Neural cell (in vitro differentiated cells): ENCODE measurements around the gene MAPK1. TPM values are rescaled to one million over a fixed set of nuclear protein-coding genes. Genes with fewer than 3 reads are reported as not detected.

Experiments
- H2AFZ ChIP-seq: fragments of 200-600, 300-800 bp; sonication (generic), shearing (Covaris generic); 2 replicates; pipeline ENCODE4 v1.6.0; 2014; ENCODE audit warnings: low read depth, mild to moderate bottlenecking, antibody characterized with exemption, low read length, moderate library complexity
- H3F3A ChIP-seq: fragments of 200-600 bp; shearing (Covaris generic); 2 replicates; pipeline ENCODE4 v1.6.1; 2016; ENCODE audit warnings: mild to moderate bottlenecking, moderate library complexity, mixed read lengths, antibody characterized with exemption, low read length; ENCODE audit not compliant: insufficient read depth, poor library complexity, severe bottlenecking
- H3K27ac ChIP-seq: fragments of 200-600, 300-800 bp; sonication (generic), shearing (Covaris generic); 2 replicates; pipeline ENCODE4 v1.5.1; 2014; ENCODE audit warnings: mild to moderate bottlenecking, low read length, moderate library complexity
- H3K27me3 ChIP-seq: fragments of 300-800, 200-600 bp; sonication (generic), shearing (Covaris generic); 2 replicates; pipeline ENCODE4 v1.6.0; 2014; ENCODE audit warnings: mild to moderate bottlenecking, low read depth, low read length, moderate library complexity; ENCODE audit not compliant: insufficient read depth
- H3K36me3 ChIP-seq: fragments of 300-800, 200-600 bp; sonication (generic), shearing (Covaris generic); 2 replicates; pipeline ENCODE4 v1.5.1; 2014; ENCODE audit warnings: mild to moderate bottlenecking, antibody characterized with exemption, low read length, moderate library complexity; ENCODE audit not compliant: insufficient read depth
- H3K4me2 ChIP-seq: fragments of 300-800, 200-600 bp; sonication (generic), shearing (Covaris generic); 2 replicates; pipeline ENCODE4 v1.6.0; 2014; ENCODE audit warnings: mild to moderate bottlenecking, low read length
- H3K4me3 ChIP-seq: fragments of 300-800, 200-600 bp; sonication (generic), shearing (Covaris generic); 2 replicates; pipeline ENCODE4 v1.5.1; 2014; ENCODE audit warnings: mild to moderate bottlenecking, low read length, moderate library complexity
- H3K79me2 ChIP-seq: fragments of 200-600 bp; shearing (Covaris generic); replicated peaks from 2 replicates; pipeline ENCODE4 v1.6.0; 2014; ENCODE audit warnings: mild to moderate bottlenecking, low read length, moderate library complexity; ENCODE audit not compliant: insufficient read depth
- H3K9ac ChIP-seq: fragments of 300-800, 200-600 bp; sonication (generic), shearing (Covaris generic); 2 replicates; pipeline ENCODE4 v1.6.1; 2016; ENCODE audit warnings: mild to moderate bottlenecking, low read length, mixed read lengths
- H3K9me2 ChIP-seq: fragments of 200-600 bp; shearing (Covaris generic); 2 replicates; pipeline ENCODE4 v1.6.1; 2016; ENCODE audit warnings: mild to moderate bottlenecking, low read length, mixed read lengths; ENCODE audit not compliant: insufficient read depth
- H3K9me3 ChIP-seq: fragments of 200-600, 300-800 bp; sonication (generic), shearing (Covaris generic); 2 replicates; pipeline ENCODE4 v1.6.1; 2016; ENCODE audit warnings: mild to moderate bottlenecking, mixed run types, low read length, moderate library complexity, mixed read lengths
- H4K20me1 ChIP-seq: fragments of 200-600 bp; shearing (Covaris generic); 2 replicates; pipeline ENCODE4 v1.6.1; 2016; ENCODE audit warnings: mild to moderate bottlenecking, mixed run types; ENCODE audit not compliant: insufficient read depth
- CTCF ChIP-seq: fragments of 450-650 bp; IDR thresholded peaks from 2 replicates; pipeline ENCODE4 v1.5.1; 2014; ENCODE audit warnings: antibody characterized with exemption, mild to moderate bottlenecking, moderate library complexity; ENCODE audit not compliant: poor library complexity, severe bottlenecking
- EP300 ChIP-seq: fragments of 450-650 bp; conservative IDR thresholded peaks from 2 replicates; pipeline ENCODE4 v1.6.1; 2014; ENCODE audit warnings: antibody characterized with exemption, mild to moderate bottlenecking, moderate library complexity; ENCODE audit not compliant: poor library complexity, severe bottlenecking
- EZH2 ChIP-seq: fragments of 200-600, 300-800 bp; shearing (Covaris generic), sonication (generic); IDR thresholded peaks from 2 replicates; pipeline ENCODE4 v1.6.1; 2014; ENCODE audit warnings: antibody characterized with exemption, low read length, borderline replicate concordance, mild to moderate bottlenecking; ENCODE audit not compliant: insufficient read depth, poor library complexity, severe bottlenecking
- MXI1 ChIP-seq: fragments of 450-650 bp; conservative IDR thresholded peaks from 2 replicates; pipeline ENCODE4 v1.6.1; 2014; ENCODE audit warnings: antibody characterized with exemption, mild to moderate bottlenecking; ENCODE audit not compliant: poor library complexity, severe bottlenecking
- POLR2AphosphoS5 ChIP-seq: IDR thresholded peaks from 2 replicates; pipeline ENCODE4 v1.6.1; 2012
- RAD21 ChIP-seq: fragments of 450-650 bp; conservative IDR thresholded peaks from 2 replicates; pipeline ENCODE4 v1.6.1; 2014; ENCODE audit warnings: antibody characterized with exemption, mild to moderate bottlenecking, moderate library complexity
- REST ChIP-seq: IDR thresholded peaks from 2 replicates; pipeline ENCODE4 v1.6.1; 2012; ENCODE audit warnings: borderline replicate concordance
- SMC3 ChIP-seq: fragments of 450-650 bp; conservative IDR thresholded peaks from 2 replicates; pipeline ENCODE4 v1.6.1; 2014; ENCODE audit warnings: antibody characterized with exemption, mild to moderate bottlenecking, moderate library complexity; ENCODE audit not compliant: poor library complexity
- TAF1 ChIP-seq: IDR thresholded peaks from 2 replicates; pipeline ENCODE4 v1.6.1; 2012; ENCODE audit warnings: low read depth
- polyA plus RNA-seq: library from polyadenylated mRNA; depleted of rRNA; stranded (reverse); fragments of >200 nt; gene quantifications from 2 replicates; pipeline ENCODE4 v1.2.3, GENCODE V29; 2014

MAPK1 gene
- polyA plus RNA-seq, 1 donor from 2014 or later = 43.3 TPM

DNA sequence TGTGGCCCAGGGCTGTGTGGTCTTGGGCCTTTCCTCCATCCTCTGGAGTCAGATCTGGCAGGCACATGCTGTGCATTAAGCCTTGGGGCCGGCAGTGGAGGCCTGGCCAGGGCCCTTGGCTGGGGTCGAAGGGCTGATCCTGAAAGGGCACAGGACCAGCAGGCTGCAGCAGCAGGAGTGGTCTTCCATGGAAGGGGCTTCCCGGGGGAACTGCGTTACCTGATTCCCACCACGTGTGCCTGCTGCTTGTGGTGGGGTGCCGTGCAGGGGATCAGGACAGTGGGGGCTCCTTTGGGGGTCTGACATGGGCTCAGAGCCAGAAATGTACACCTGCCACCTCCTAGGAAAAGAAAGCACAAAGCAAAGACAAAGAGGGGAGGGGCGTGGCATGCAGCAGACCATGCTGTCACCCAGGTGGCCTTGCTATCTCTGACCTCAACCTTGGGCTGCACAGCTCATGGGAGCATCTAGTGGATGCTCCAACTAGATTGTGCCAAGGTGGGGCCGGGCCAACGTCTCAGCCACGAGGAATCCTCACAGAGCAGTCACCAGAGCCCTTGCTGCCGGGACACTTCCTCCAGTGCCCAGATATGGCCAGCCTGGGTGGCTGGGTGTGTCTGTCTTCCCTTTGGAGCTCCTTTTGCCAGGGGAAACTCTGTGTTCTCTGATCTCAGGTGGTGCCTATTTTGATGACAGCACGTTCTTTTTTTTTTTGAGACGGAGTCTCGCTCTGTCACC, 113.9 kb downstream of the MAPK1 start:
- Histone ChIP-seq H3K4me3 (no peak overlapping the region), H3K4me2 (no peak overlapping the region), H3K9ac (no peak overlapping the region), H3K27me3 (no peaks in the 10 kb centered on the region), H3K9me3 (no peaks in the 10 kb centered on the region), H2AFZ (no peak overlapping the region), H3F3A (no peaks in the 10 kb centered on the region), H3K9me2 (no peaks in the 10 kb centered on the region), H4K20me1 (no peaks in the 10 kb centered on the region), H3K79me2 (no peaks in the 10 kb centered on the region), H3K27ac (no peak overlapping the region), H3K36me3 (no peaks in the 10 kb centered on the region)
- TF ChIP-seq POLR2AphosphoS5 = peak; percentile 22
- no peak for TF ChIP-seq MXI1

- no peak overlapping the region for H2AFZ ChIP-seq
- no peak overlapping the region for H3K4me3 ChIP-seq
- H3K27me3 ChIP-seq = no peaks in the 10 kb centered on the region
- H3K79me2 ChIP-seq = no peaks in the 10 kb centered on the region
- no peaks in the 10 kb centered on the region for H3F3A ChIP-seq
- H3K4me2 ChIP-seq = no peak overlapping the region
- TF ChIP-seq SMC3 (no peak), MXI1 (no peak), POLR2AphosphoS5 (no peak), TAF1 (no peak), RAD21 (no peak), CTCF (no peak), EZH2 (no peak), EP300 (no peak), REST (no peak)
- no peaks in the 10 kb centered on the region for H3K9me3 ChIP-seq
- H3K9ac ChIP-seq = no peak overlapping the region
- no peaks in the 10 kb centered on the region for H3K9me2 ChIP-seq
- H4K20me1 ChIP-seq = no peaks in the 10 kb centered on the region
- no peak overlapping the region for H3K27ac ChIP-seq
- H3K36me3 ChIP-seq = no peaks in the 10 kb centered on the region
These were observed 115.2 kb downstream of the MAPK1 start for GRCh38 chr22:21752276-21752675.
